ENCODE results near the gene SSU72. TPM values are rescaled to one million over a fixed set of nuclear protein-coding genes. Genes with fewer than 3 reads are reported as not detected.

The SSU72 gene
- total and polyA plus RNA-seq, 4 donors = 35.4 to 57.4 (median 44.3) TPM

GRCh38 chr1:1553821-1554494, 20.7 kb downstream of the SSU72 start:
- Histone ChIP-seq H3K9me3 (ENCODE audit: control insufficient read depth in 4 of 4, low read length in 3 of 4) (no peaks in the 10 kb centered on the region), H3K9ac (ENCODE audit: low read depth in 1 of 2, low read length in 2 of 2) (no peak overlapping the region), H3K27me3 (ENCODE audit: control insufficient read depth in 4 of 4, insufficient read depth in 4 of 4, low read length in 3 of 4) (no peaks in the 10 kb centered on the region), H3K27ac (ENCODE audit: low read depth in 1 of 2, low read length in 2 of 2) (no peak overlapping the region), H3K4me3 (ENCODE audit: low read depth in 1 of 3, low read length in 3 of 3) (no peak overlapping the region), H3K36me3 (ENCODE audit: control insufficient read depth in 4 of 4, insufficient read depth in 3 of 4, low read depth in 1 of 4, low read length in 3 of 4) (no peaks in the 10 kb centered on the region), H3K4me1 (ENCODE audit: control insufficient read depth in 4 of 4, insufficient read depth in 4 of 4, low read length in 3 of 4) (peaks cover 0 to 17% (median 9%) of the 10 kb centered on the region in 4 donors)
- TF ChIP-seq, protein P1, sequence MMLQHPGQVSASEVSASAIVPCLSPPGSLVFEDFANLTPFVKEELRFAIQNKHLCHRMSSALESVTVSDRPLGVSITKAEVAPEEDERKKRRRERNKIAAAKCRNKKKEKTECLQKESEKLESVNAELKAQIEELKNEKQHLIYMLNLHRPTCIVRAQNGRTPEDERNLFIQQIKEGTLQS (IDR thresholded peaks at IDR 0.05) = no peak
- TF ChIP-seq JUND (IDR thresholded peaks at IDR 0.05) (no peak), HNF4A (conservative IDR thresholded peaks at IDR 0.05) (no peak), SP1 (IDR thresholded peaks at IDR 0.05) (no peak), FOXA1 (IDR thresholded peaks at IDR 0.05) (no peak), HNF4G (IDR thresholded peaks at IDR 0.05) (no peak), FOXA2 (IDR thresholded peaks at IDR 0.05) (no peak), NR2F2 (IDR thresholded peaks at IDR 0.05) (no peak), GABPA (IDR thresholded peaks at IDR 0.05 in 1 of 2, conservative IDR thresholded peaks at IDR 0.05 in 1 of 2) (no peak), YY1 (IDR thresholded peaks at IDR 0.05) (no peak), MAX (IDR thresholded peaks at IDR 0.05) (no peak), RAD21 (IDR thresholded peaks at IDR 0.05) (no peak), RXRA (IDR thresholded peaks at IDR 0.05) (no peak), TAF1 (conservative IDR thresholded peaks at IDR 0.05) (no peak)
- TF ChIP-seq, protein P2, sequence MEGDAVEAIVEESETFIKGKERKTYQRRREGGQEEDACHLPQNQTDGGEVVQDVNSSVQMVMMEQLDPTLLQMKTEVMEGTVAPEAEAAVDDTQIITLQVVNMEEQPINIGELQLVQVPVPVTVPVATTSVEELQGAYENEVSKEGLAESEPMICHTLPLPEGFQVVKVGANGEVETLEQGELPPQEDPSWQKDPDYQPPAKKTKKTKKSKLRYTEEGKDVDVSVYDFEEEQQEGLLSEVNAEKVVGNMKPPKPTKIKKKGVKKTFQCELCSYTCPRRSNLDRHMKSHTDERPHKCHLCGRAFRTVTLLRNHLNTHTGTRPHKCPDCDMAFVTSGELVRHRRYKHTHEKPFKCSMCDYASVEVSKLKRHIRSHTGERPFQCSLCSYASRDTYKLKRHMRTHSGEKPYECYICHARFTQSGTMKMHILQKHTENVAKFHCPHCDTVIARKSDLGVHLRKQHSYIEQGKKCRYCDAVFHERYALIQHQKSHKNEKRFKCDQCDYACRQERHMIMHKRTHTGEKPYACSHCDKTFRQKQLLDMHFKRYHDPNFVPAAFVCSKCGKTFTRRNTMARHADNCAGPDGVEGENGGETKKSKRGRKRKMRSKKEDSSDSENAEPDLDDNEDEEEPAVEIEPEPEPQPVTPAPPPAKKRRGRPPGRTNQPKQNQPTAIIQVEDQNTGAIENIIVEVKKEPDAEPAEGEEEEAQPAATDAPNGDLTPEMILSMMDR (IDR thresholded peaks at IDR 0.05; ENCODE audit: low read depth, low read length, missing input control) = no peak
- TF ChIP-seq, protein P3, sequence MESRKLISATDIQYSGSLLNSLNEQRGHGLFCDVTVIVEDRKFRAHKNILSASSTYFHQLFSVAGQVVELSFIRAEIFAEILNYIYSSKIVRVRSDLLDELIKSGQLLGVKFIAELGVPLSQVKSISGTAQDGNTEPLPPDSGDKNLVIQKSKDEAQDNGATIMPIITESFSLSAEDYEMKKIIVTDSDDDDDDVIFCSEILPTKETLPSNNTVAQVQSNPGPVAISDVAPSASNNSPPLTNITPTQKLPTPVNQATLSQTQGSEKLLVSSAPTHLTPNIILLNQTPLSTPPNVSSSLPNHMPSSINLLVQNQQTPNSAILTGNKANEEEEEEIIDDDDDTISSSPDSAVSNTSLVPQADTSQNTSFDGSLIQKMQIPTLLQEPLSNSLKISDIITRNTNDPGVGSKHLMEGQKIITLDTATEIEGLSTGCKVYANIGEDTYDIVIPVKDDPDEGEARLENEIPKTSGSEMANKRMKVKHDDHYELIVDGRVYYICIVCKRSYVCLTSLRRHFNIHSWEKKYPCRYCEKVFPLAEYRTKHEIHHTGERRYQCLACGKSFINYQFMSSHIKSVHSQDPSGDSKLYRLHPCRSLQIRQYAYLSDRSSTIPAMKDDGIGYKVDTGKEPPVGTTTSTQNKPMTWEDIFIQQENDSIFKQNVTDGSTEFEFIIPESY (IDR thresholded peaks at IDR 0.05) = no peak
- TF ChIP-seq, protein P4, sequence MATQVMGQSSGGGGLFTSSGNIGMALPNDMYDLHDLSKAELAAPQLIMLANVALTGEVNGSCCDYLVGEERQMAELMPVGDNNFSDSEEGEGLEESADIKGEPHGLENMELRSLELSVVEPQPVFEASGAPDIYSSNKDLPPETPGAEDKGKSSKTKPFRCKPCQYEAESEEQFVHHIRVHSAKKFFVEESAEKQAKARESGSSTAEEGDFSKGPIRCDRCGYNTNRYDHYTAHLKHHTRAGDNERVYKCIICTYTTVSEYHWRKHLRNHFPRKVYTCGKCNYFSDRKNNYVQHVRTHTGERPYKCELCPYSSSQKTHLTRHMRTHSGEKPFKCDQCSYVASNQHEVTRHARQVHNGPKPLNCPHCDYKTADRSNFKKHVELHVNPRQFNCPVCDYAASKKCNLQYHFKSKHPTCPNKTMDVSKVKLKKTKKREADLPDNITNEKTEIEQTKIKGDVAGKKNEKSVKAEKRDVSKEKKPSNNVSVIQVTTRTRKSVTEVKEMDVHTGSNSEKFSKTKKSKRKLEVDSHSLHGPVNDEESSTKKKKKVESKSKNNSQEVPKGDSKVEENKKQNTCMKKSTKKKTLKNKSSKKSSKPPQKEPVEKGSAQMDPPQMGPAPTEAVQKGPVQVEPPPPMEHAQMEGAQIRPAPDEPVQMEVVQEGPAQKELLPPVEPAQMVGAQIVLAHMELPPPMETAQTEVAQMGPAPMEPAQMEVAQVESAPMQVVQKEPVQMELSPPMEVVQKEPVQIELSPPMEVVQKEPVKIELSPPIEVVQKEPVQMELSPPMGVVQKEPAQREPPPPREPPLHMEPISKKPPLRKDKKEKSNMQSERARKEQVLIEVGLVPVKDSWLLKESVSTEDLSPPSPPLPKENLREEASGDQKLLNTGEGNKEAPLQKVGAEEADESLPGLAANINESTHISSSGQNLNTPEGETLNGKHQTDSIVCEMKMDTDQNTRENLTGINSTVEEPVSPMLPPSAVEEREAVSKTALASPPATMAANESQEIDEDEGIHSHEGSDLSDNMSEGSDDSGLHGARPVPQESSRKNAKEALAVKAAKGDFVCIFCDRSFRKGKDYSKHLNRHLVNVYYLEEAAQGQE (IDR thresholded peaks at IDR 0.05) = no peak
- 92% methylated on average over 35 of the region's 35 CpGs for WGBS
- DNase-seq (ENCODE audit: low spot score) = no peak

Data from liver (tissue), 9 donors.